ENCODE data around the gene ITGAE.

Gene ITGAE

DNA sequence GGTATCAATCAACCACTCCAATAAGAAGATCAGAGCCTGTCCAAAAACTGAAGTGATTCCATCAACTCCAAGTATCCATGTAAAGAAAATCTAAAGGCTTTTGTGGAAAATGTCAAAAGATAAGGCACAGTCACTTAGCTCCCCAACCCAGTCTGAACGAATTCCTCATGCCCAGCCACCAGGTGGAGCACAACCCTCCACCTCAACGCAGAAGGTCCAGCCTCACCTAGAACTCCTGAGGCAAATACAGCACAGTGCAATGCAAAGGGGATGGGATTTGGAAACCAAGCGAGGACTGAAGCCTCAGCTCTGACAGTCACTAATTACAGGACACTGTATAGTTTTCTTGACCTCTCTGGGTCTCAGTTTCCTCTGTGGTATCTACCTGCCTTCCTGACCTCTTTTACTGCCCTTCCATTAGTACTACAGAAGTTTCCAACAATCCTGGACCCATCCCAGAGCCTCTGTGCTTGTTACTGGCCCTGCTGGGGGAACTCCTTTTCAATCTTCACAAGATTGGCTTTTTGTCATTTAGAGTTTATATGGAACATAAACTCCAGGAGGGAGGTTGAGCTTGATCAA is 43.0 kb upstream of the ITGAE start:
- TF ChIP-seq SNAI2 (CRISPR knock-in tag; IDR thresholded peaks at IDR 0.05) (no peak), ZFP30 (CRISPR knock-in tag; IDR thresholded peaks at IDR 0.05) (no peak), RARB (CRISPR knock-in tag; IDR thresholded peaks at IDR 0.05) (no peak), ZNF565 (CRISPR knock-in tag; conservative IDR thresholded peaks at IDR 0.05; ENCODE audit: low read depth) (no peak), ZC3H10 (CRISPR knock-in tag; IDR thresholded peaks at IDR 0.05) (no peak), PPARA (CRISPR knock-in tag; IDR thresholded peaks at IDR 0.05; ENCODE audit: borderline replicate concordance) (no peak), ESRRG (CRISPR knock-in tag; IDR thresholded peaks at IDR 0.05) (no peak), CSDC2 (CRISPR knock-in tag; IDR thresholded peaks at IDR 0.05) (no peak), ZFP3 (CRISPR knock-in tag; IDR thresholded peaks at IDR 0.05) (no peak), BACH2 (CRISPR knock-in tag; IDR thresholded peaks at IDR 0.05; ENCODE audit: borderline replicate concordance) (no peak), OSR1 (CRISPR knock-in tag; IDR thresholded peaks at IDR 0.05) (no peak), ZNF8 (CRISPR knock-in tag; IDR thresholded peaks at IDR 0.05) (no peak), GLIS3 (CRISPR knock-in tag; IDR thresholded peaks at IDR 0.05) (no peak), ISL1 (CRISPR knock-in tag; IDR thresholded peaks at IDR 0.05) (no peak)
- TF ChIP-seq, protein P1, sequence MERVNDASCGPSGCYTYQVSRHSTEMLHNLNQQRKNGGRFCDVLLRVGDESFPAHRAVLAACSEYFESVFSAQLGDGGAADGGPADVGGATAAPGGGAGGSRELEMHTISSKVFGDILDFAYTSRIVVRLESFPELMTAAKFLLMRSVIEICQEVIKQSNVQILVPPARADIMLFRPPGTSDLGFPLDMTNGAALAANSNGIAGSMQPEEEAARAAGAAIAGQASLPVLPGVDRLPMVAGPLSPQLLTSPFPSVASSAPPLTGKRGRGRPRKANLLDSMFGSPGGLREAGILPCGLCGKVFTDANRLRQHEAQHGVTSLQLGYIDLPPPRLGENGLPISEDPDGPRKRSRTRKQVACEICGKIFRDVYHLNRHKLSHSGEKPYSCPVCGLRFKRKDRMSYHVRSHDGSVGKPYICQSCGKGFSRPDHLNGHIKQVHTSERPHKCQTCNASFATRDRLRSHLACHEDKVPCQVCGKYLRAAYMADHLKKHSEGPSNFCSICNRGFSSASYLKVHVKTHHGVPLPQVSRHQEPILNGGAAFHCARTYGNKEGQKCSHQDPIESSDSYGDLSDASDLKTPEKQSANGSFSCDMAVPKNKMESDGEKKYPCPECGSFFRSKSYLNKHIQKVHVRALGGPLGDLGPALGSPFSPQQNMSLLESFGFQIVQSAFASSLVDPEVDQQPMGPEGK (CRISPR knock-in tag; IDR thresholded peaks at IDR 0.05; ENCODE audit: borderline replicate concordance), result no peak
- TF ChIP-seq, protein P2, sequence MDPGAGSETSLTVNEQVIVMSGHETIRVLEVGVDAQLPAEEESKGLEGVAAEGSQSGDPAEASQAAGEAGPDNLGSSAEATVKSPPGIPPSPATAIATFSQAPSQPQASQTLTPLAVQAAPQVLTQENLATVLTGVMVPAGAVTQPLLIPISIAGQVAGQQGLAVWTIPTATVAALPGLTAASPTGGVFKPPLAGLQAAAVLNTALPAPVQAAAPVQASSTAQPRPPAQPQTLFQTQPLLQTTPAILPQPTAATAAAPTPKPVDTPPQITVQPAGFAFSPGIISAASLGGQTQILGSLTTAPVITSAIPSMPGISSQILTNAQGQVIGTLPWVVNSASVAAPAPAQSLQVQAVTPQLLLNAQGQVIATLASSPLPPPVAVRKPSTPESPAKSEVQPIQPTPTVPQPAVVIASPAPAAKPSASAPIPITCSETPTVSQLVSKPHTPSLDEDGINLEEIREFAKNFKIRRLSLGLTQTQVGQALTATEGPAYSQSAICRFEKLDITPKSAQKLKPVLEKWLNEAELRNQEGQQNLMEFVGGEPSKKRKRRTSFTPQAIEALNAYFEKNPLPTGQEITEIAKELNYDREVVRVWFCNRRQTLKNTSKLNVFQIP (CRISPR knock-in tag; IDR thresholded peaks at IDR 0.05; ENCODE audit: borderline replicate concordance, low read depth), result no peak
- TF ChIP-seq, protein P3, sequence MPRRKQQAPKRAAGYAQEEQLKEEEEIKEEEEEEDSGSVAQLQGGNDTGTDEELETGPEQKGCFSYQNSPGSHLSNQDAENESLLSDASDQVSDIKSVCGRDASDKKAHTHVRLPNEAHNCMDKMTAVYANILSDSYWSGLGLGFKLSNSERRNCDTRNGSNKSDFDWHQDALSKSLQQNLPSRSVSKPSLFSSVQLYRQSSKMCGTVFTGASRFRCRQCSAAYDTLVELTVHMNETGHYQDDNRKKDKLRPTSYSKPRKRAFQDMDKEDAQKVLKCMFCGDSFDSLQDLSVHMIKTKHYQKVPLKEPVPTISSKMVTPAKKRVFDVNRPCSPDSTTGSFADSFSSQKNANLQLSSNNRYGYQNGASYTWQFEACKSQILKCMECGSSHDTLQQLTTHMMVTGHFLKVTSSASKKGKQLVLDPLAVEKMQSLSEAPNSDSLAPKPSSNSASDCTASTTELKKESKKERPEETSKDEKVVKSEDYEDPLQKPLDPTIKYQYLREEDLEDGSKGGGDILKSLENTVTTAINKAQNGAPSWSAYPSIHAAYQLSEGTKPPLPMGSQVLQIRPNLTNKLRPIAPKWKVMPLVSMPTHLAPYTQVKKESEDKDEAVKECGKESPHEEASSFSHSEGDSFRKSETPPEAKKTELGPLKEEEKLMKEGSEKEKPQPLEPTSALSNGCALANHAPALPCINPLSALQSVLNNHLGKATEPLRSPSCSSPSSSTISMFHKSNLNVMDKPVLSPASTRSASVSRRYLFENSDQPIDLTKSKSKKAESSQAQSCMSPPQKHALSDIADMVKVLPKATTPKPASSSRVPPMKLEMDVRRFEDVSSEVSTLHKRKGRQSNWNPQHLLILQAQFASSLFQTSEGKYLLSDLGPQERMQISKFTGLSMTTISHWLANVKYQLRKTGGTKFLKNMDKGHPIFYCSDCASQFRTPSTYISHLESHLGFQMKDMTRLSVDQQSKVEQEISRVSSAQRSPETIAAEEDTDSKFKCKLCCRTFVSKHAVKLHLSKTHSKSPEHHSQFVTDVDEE (CRISPR knock-in tag; IDR thresholded peaks at IDR 0.05), result no peak
- TF ChIP-seq, protein P4, sequence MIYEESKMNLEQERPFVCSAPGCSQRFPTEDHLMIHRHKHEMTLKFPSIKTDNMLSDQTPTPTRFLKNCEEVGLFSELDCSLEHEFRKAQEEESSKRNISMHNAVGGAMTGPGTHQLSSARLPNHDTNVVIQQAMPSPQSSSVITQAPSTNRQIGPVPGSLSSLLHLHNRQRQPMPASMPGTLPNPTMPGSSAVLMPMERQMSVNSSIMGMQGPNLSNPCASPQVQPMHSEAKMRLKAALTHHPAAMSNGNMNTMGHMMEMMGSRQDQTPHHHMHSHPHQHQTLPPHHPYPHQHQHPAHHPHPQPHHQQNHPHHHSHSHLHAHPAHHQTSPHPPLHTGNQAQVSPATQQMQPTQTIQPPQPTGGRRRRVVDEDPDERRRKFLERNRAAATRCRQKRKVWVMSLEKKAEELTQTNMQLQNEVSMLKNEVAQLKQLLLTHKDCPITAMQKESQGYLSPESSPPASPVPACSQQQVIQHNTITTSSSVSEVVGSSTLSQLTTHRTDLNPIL (CRISPR knock-in tag; IDR thresholded peaks at IDR 0.05; ENCODE audit: low read depth), result no peak
- no peak for ATAC-seq

DNA sequence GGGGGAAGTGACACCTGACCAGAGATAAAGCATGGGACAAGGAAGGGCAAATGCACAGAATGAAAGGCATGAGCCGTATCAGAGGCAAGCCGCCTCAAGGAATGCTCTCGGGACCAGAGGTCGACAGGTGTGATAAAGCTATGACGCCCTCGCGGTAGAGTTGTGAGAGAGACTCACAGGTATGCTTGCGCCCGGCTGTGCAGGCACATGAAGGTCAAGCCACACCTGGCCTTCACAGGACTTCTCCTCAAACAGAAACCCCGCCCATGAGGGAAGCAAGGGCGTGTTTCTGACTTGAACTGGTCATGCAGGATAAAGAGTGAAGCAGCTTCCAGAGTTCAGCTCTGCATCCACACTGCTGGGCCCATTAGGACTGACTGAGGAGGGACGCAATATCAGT is 37.2 kb upstream of the ITGAE start:
- ATAC-seq, result no peak

More for the DNA sequence above, 37.2 kb upstream of the ITGAE start:
- TF ChIP-seq ZNF70 (CRISPR knock-in tag; IDR thresholded peaks at IDR 0.05), result no peak
- no peak for TF ChIP-seq PPARA (CRISPR knock-in tag; IDR thresholded peaks at IDR 0.05; ENCODE audit: borderline replicate concordance)
- TF ChIP-seq, protein P4 (CRISPR knock-in tag; IDR thresholded peaks at IDR 0.05; ENCODE audit: low read depth), result no peak
- TF ChIP-seq, protein P2 (CRISPR knock-in tag; IDR thresholded peaks at IDR 0.05; ENCODE audit: borderline replicate concordance, low read depth), result no peak
- no peak for TF ChIP-seq TCF4 (CRISPR knock-in tag; IDR thresholded peaks at IDR 0.05; ENCODE audit: borderline replicate concordance)
- TF ChIP-seq ZNF565 (CRISPR knock-in tag; conservative IDR thresholded peaks at IDR 0.05; ENCODE audit: low read depth), result no peak
- TF ChIP-seq BACH2 (CRISPR knock-in tag; IDR thresholded peaks at IDR 0.05; ENCODE audit: borderline replicate concordance), result no peak
- no peak for TF ChIP-seq OSR1 (CRISPR knock-in tag; IDR thresholded peaks at IDR 0.05)
- TF ChIP-seq, protein P3 (CRISPR knock-in tag; IDR thresholded peaks at IDR 0.05), result no peak
- no peak for TF ChIP-seq GLIS3 (CRISPR knock-in tag; IDR thresholded peaks at IDR 0.05)
- TF ChIP-seq, protein P1 (CRISPR knock-in tag; IDR thresholded peaks at IDR 0.05; ENCODE audit: borderline replicate concordance), result no peak
- TF ChIP-seq ZNF8 (CRISPR knock-in tag; IDR thresholded peaks at IDR 0.05), result no peak
